Measurements from ENCODE around the gene AQP6.

DNA sequence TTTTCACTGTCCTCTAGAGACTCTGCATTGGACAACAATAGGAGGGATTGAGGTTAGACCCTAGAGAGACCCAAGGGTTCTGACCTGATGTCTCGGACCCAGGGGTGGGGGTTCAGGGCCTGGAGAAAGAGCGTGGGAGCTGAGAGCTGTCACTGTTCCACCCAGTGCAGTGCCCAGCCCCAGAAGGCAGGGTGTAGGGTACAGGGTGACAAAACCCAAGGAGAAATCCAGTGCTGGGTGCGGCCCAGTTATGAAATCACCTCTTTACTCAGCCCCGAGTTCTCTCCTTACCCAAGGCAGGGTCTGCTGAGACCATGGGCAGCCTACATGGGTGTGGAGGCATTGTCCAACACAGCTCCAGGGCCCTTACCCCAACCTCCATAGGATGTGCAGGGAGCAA, 19.6 kb upstream of the AQP6 start:
- TF ChIP-seq POLR2AphosphoS5 (IDR thresholded peaks at IDR 0.05; ENCODE audit: low read depth, low read length) (no peak), REST (IDR thresholded peaks at IDR 0.05; ENCODE audit: insufficient read depth in 1 of 2, low read depth in 2 of 2, low read length in 2 of 2) (no peak), SIN3A (IDR thresholded peaks at IDR 0.05; ENCODE audit: borderline replicate concordance, insufficient read depth, low read length) (no peak), TAF1 (IDR thresholded peaks at IDR 0.05; ENCODE audit: borderline replicate concordance, insufficient read depth, low read length) (no peak)
